DMS114 treated with DMSO at 0.1 percent for 48 hours (cell line): ENCODE results near the gene MLEC.

Experiments used
- DNase-seq: peaks from one replicate; lab custom pipeline; 2025; ENCODE audit not compliant: unreplicated experiment; lab: John Stamatoyannopoulos, UW

Gene MLEC

GRCh38 chr12:120739821-120740613 is 53.1 kb downstream of the MLEC start:
- no peak for DNase-seq

GRCh38 chr12:120740871-120741270 is 53.9 kb downstream of the MLEC start:
- no peak for DNase-seq

- no peak for DNase-seq
Measured at GRCh38 chr12:120741476-120742421, 54.8 kb downstream of the MLEC start.

GRCh38 chr12:120744922-120745493 is 58.1 kb downstream of the MLEC start:
- no peak for DNase-seq

- no peak for DNase-seq
Measured at GRCh38 chr12:120748242-120748641, 61.3 kb downstream of the MLEC start.

GRCh38 chr12:120749256-120749655 is 62.3 kb downstream of the MLEC start:
- DNase-seq = no peak

- DNase-seq = no peak
Measured at GRCh38 chr12:120750806-120751205, 63.9 kb downstream of the MLEC start.

- DNase-seq = no peak
Measured at GRCh38 chr12:120751389-120751788, 64.4 kb downstream of the MLEC start.
